Measurements from ENCODE around the gene SPATA4. TPM values are rescaled to one million over a fixed set of nuclear protein-coding genes. Genes with fewer than 3 reads are reported as not detected.

Gene SPATA4
- 0.55 TPM for total RNA-seq
- long read RNA-seq, partial matches to known transcripts, result 0 of 1 reads
- long read RNA-seq, other reads (novel, unspliced or antisense), result 1 of 1 reads

DNA sequence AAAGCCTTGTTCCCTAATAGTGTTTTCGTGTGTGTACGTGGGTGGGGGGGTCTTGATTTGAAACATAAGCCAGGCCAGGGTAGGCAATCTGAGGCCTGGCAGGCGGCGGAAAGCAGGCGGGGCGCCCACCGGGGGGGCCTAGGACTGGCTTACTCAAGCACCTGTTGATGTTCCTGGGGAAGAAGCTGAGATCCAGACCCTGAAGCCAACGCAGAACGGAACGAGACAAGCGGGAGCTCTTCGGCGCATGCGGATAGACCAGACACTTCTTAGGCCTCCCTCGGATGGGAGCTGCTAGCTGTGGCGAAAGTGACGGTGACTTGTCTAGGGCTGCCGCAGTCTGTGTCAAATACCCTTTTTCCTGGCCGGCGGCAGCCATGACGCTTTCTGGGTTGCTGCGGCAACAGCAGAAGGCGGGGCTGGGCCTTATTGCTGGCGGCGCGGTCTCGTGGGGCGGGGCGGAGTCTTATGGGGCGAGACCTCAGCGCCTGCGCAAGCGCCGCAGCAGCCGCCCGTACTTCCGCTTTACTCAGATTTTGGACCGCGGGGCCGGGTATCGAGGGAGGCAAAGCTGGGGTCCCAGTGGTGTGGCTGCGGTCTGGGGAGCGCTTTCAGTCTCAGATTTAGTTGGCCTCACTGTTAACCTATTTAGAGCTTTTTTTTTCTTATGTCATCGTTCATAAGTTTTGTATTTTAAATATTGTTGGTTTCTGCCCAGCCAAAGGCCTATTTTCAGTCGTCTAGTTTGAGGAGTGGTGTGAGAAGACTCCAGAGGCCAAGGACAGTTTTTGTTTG is at the start of gene SPATA4:
Gene SPATA4 (minus strand): TSS at position 402 of the 795 bp plus-strand sequence. CDS start 23 bp downstream, at position 379.
- TF ChIP-seq, protein P1, sequence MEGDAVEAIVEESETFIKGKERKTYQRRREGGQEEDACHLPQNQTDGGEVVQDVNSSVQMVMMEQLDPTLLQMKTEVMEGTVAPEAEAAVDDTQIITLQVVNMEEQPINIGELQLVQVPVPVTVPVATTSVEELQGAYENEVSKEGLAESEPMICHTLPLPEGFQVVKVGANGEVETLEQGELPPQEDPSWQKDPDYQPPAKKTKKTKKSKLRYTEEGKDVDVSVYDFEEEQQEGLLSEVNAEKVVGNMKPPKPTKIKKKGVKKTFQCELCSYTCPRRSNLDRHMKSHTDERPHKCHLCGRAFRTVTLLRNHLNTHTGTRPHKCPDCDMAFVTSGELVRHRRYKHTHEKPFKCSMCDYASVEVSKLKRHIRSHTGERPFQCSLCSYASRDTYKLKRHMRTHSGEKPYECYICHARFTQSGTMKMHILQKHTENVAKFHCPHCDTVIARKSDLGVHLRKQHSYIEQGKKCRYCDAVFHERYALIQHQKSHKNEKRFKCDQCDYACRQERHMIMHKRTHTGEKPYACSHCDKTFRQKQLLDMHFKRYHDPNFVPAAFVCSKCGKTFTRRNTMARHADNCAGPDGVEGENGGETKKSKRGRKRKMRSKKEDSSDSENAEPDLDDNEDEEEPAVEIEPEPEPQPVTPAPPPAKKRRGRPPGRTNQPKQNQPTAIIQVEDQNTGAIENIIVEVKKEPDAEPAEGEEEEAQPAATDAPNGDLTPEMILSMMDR (IDR thresholded peaks at IDR 0.05; ENCODE audit: borderline replicate concordance), result no peak
- Histone ChIP-seq H3K27ac (replicated peaks) (peak within 1 kb of the TSS; percentile 84), H3K9me3 (replicated peaks) (no peaks in the 10 kb centered on the region), H3K36me3 (no peaks in the 10 kb centered on the region), H3K4me3 (peak within 1 kb of the TSS; percentile 74), H3K27me3 (ENCODE audit: low read depth) (no peaks in the 10 kb centered on the region), H3K4me1 (peaks cover 14% of the 10 kb centered on the region)
- peak; percentile 94 for DNase-seq
- intact Hi-C loops (cut with micrococcal nuclease), result no loop called here

DNA sequence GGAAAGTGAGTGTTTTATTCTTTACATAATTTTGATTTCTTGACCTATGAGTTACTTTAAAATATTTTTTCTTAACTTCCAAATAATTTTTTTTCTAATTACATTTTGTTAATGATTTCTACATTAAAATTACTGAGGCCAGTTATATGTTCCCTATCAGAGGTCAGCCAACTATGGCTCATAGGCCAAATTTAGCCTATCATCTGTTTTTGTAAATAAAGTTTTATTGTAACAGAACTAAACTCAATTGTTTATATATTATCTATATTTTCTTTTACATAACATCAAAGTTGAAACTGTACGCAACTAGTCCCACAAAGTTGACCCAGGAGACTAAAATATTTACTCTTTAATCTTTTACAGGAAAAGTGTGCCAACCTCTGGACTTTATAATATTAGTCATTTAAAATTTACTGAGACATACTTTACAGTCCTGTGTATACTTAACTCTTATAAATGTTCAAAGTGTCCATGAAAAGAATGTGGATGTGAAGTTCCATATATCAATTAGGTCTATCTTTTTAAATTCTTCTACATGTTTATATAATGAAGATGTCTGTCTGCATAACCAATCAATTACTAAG is 47.5 kb upstream of the SPATA4 start:
- TF ChIP-seq, protein P1 (IDR thresholded peaks at IDR 0.05; ENCODE audit: borderline replicate concordance), result no peak
- H3K9me3 ChIP-seq (replicated peaks), result no peaks in the 10 kb centered on the region
- no peaks in the 10 kb centered on the region for H3K27me3 ChIP-seq (ENCODE audit: low read depth)
- intact Hi-C loops (cut with micrococcal nuclease), result no loop called here
- no peak for DNase-seq
- no peaks in the 10 kb centered on the region for H3K36me3 ChIP-seq
- peaks cover 12% of the 10 kb centered on the region for H3K4me1 ChIP-seq
- H3K4me3 ChIP-seq, result no peak overlapping the region
- H3K27ac ChIP-seq (replicated peaks), result no peak overlapping the region

DNA sequence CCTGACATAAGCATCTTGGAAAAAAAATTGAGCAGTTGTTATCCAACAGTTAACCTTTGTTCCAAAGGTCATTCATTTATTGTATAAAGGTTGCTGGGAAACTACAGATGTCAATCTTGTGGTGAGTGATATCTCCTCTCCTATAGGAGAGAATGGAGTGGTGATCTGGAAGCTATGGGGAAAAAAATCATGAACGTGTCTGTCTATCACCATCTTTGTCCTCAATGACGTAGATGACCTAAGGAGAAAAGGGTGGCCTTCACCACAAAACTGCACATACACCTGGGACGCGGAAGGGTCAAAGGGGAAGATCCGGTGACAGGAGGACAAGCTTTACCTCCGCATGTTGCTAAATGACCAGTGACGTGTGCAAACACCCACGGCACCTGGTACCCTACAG is 46.3 kb upstream of the SPATA4 start:
- no peaks in the 10 kb centered on the region for H3K9me3 ChIP-seq (replicated peaks)
- peaks cover 23% of the 10 kb centered on the region for H3K4me1 ChIP-seq
- no peaks in the 10 kb centered on the region for H3K36me3 ChIP-seq
- no peak for DNase-seq
- no peak overlapping the region for H3K27ac ChIP-seq (replicated peaks)
- H3K27me3 ChIP-seq (ENCODE audit: low read depth), result no peaks in the 10 kb centered on the region
- TF ChIP-seq, protein P1 (IDR thresholded peaks at IDR 0.05; ENCODE audit: borderline replicate concordance), result no peak
- intact Hi-C loops (cut with micrococcal nuclease), result no loop called here
- no peak overlapping the region for H3K4me3 ChIP-seq

DNA sequence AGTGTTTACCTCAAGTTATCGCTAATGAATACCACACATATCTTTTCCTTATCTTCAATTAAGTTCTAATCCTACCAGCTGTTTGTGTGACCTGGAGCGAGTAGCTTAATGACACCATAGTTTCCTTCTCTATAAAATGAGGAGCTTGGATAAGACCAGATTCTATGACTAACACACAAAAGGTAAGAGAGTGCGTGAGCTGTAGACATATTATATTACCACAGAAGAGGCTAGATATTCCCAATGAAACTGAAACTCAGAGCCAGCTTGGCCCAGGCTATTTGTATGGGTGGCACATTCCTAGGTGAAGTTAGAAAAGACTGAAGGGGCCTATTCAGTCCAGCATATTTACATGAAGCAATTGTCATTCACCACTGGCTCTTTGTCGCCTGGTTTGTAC is 43.4 kb upstream of the SPATA4 start:
- DNase-seq, result no peak
- no peaks in the 10 kb centered on the region for H3K27me3 ChIP-seq (ENCODE audit: low read depth)
- no peaks in the 10 kb centered on the region for H3K9me3 ChIP-seq (replicated peaks)
- no peaks in the 10 kb centered on the region for H3K36me3 ChIP-seq
- H3K27ac ChIP-seq (replicated peaks), result peak overlapping the region; percentile 90
- H3K4me3 ChIP-seq, result no peak overlapping the region
- intact Hi-C loops (cut with micrococcal nuclease), result no loop called here
- peaks cover 30% of the 10 kb centered on the region for H3K4me1 ChIP-seq
- TF ChIP-seq, protein P1 (IDR thresholded peaks at IDR 0.05; ENCODE audit: borderline replicate concordance), result no peak

DNA sequence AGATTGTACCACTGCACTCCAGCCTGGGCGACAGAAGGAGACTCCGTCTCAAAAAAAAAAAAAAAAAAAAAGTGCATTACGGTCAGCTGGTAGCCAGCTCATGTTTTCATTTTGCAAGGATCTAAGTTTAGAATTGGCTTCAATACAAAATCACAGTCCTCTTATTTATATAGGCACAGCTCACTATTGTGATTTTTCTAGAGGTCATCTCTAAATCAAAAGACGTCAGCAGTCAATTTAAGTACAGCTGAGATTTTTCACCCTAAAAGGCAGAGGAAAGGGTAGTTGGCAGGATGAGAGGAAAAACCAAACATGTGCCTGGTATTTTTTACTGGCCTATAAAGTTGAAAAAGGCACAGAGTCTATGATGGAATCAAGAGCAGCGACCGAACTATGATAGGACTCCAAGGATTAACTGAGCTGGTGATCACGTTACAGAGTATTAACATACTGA is 42.8 kb upstream of the SPATA4 start:
- Histone ChIP-seq H3K27me3 (ENCODE audit: low read depth) (no peaks in the 10 kb centered on the region), H3K4me3 (peak overlapping the region; percentile 51), H3K36me3 (no peaks in the 10 kb centered on the region), H3K27ac (replicated peaks) (peak overlapping the region; percentile 90), H3K4me1 (peaks cover 30% of the 10 kb centered on the region), H3K9me3 (replicated peaks) (no peaks in the 10 kb centered on the region)
- TF ChIP-seq, protein P1 (IDR thresholded peaks at IDR 0.05; ENCODE audit: borderline replicate concordance), result no peak
- intact Hi-C loops (cut with micrococcal nuclease), result no loop called here
- no peak for DNase-seq

All from left ventricle myocardium inferior (tissue), 1 donor.